GM10266 (cell line): Measurements from ENCODE around the gene UBE3C.
A peak's percentile ranks its signal among the peaks of the same experiment; 100 is the strongest.

Experiments
- DNase-seq: peaks from one replicate; pipeline ENCODE4 v3.0.0; 2012; ENCODE audit errors: extremely low spot score
- TF ChIP-seq, protein P1 (sequence below): IDR thresholded peaks from 2 replicates; pipeline ENCODE4 v1.5.1; 2012; ENCODE audit warnings: mild to moderate bottlenecking, low read depth; ENCODE audit not compliant: control insufficient read depth, insufficient read depth; ENCODE audit errors: missing control alignments

Gene UBE3C

DNA sequence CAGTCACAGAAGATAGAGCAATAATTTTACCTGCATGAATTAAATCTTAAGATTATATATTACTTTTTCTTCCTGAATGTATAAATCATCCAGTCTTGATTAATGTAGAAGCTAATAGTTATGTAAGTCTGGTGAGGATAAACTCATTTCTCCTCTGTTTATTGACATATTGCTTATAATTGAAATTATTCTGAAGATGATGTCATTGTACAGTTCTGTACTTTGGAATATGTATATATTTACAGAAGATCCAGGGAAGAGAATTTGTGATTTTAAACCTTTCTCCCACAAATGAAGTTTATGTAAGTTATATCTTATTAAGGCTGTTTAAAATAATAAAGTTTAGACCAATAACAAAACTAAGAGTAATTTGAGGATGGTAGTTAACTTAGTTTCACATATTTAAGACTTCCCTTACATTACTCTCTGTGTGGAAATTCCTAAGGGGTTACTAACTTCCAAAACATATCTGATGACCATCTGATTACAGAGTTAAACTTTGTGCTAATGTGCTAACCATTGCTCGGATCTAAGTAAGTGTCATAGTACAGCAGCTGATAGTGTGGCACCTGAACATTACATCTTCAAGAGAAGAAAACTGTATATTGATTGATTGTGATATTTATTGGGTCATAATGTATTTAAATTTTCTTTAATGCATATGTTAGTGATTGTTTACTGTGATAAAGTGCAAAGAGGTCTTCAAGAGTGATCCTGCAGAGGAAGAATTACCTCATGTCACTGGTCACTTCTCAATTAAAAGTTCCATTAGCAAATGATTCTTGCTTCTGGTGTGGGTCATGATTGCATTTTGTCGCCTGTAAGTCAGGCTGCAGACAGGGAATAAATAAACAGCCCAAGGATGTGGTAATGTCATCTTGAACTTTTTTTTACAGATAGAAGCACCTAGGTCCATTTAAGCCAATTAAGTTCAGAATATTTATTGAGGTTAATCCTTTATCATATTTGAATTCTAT lies 96.9 kb downstream of the UBE3C start:
- no peak for DNase-seq

DNA sequence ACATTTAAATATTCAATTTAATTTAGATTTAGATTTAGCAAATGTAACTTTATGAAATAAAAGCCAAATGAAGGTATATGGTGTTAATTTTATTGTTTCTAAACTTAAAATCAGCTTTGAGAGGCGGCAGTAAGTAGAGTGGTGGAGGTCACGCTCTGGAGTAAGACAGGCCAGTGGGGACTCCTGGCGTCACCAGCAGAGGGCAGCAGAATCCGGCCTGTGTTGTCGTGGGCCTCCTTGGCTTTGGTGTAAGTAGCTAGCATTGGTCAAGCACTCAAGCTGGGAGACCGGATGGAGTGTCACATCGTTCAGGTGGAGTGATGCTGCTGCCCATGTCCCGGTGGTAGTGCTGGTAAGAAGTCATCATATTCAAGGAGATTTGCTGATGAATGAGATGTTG lies 99.4 kb downstream of the UBE3C start:
- DNase-seq = no peak
- TF ChIP-seq, protein P1, sequence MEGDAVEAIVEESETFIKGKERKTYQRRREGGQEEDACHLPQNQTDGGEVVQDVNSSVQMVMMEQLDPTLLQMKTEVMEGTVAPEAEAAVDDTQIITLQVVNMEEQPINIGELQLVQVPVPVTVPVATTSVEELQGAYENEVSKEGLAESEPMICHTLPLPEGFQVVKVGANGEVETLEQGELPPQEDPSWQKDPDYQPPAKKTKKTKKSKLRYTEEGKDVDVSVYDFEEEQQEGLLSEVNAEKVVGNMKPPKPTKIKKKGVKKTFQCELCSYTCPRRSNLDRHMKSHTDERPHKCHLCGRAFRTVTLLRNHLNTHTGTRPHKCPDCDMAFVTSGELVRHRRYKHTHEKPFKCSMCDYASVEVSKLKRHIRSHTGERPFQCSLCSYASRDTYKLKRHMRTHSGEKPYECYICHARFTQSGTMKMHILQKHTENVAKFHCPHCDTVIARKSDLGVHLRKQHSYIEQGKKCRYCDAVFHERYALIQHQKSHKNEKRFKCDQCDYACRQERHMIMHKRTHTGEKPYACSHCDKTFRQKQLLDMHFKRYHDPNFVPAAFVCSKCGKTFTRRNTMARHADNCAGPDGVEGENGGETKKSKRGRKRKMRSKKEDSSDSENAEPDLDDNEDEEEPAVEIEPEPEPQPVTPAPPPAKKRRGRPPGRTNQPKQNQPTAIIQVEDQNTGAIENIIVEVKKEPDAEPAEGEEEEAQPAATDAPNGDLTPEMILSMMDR = peak; percentile 6

More for the DNA sequence above, 96.9 kb downstream of the UBE3C start:
- TF ChIP-seq, protein P1 = no peak

DNA sequence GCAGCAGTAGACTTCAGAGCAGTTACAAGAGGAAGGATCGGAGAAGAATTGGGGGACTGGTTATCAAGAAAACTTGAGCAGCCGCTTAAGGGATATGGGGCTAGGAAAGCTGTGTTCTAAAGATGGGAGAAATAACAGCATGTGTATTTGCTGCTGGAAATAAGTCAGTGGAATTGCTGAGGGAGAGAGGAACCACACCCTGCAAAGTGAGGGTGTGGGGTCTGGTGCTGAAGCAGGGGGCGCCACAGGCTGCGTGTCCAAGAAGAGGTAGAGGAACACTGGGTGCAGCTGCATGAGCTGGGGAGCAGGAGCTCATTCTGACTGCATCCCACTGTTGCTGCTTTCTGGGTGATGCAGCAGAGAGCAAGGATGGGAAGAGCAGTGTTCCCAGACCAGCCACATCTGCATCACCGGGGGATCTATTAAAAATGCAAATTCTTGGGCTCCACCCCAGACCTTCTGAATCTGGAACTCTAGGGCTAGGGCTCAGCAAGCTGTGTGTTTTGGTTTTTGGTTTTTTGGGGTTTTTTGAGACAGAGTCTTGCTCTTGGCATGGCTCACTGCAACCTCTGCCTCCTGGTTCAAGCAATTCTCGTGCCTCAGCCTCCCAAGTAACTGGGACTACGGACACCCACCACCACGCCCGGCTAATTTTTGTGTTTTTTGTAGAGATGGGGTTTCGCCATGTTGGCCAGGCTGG lies 101.0 kb downstream of the UBE3C start:
- TF ChIP-seq, protein P1 = no peak
- no peak for DNase-seq

DNA sequence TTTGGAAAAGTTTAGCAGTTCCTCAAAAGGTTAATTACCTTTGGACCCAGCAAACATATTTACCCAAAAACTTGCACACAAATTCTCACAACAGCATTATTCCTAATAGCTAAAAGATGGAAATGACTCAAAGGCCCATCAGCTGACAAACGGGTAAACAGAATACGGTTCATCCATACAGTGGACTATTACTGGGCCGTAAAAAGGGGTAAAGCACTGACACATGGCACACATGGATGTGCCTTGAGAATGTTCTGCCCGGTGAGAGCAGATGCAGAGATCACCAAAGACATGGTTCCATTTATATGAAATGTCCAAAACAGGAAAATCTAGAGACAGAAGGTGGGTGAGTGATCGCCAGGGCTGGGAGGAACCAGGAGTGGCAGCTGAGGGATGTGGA lies 102.9 kb downstream of the UBE3C start:
- TF ChIP-seq, protein P1 = no peak
- DNase-seq = no peak

DNA sequence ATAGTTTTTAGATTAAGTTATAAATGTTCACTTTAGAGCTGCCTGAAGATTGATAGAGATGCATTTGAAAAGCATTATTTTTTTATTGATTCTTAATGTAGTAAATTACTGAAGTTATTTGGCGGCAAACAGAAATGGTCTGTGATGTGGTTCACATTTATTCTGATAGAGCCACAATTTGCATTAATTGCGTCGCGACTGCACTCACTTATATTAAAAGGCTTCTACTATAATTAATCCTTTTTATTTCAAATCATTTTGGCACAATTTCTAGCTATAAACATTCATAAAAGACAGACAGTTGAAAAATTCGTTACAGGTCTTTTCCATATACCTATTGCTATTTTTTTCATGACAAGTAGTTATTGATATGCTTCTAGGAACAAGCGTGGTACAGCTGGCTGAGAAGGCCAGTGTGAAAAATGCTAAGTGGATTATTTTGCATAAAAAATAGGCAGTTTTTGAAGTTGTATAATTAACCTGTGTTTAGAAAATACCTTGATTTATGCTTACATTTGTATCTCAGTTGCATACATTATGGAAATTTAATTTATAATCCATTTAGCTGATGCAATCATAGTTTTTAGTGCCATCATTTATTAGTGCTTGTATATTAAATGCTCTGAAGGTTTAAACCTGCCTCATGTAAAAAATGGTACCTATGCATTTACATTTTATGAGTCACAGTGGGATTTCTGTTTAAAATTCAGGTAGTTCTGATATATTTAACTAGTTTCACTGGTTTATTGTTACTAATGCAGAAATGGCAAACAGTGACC lies 106.0 kb downstream of the UBE3C start:
- TF ChIP-seq, protein P1 = no peak
- no peak for DNase-seq

DNA sequence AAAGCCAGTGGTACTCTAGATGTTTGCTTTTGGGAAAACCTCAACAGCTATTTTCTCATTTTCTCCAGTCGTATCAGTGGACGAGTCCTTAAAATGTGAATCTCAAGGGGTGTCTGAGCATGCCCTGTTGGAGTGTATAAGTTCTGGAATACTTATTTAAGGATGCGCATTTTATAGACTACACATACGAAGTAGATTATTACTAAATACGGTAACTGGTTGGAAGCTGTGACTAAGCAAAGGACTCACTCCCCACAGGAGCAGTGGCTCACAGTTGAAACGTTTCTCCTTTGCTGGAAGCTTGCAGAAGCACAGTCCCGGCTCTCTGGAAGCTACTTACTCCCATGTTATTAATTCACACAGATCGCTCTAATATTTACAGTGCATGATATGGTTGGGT lies 107.3 kb downstream of the UBE3C start:
- no peak for DNase-seq
- TF ChIP-seq, protein P1 = no peak
